ENCODE measurements around the gene C1orf122. TPM values are rescaled to one million over a fixed set of nuclear protein-coding genes. Genes with fewer than 3 reads are reported as not detected.

The C1orf122 gene
- total RNA-seq, 1 experiment from 2014 or later: 33.7 TPM

- DNase-seq (ENCODE audit: low read depth, low spot score): no peak
- in situ Hi-C loops (cut with HindIII; ENCODE audit: low pct_unique_long_range_greater_than_20kb, low sequenced_read_pairs): no loop called here
Observed at GRCh38 chr1:37828410-37829074, 21.0 kb downstream of the C1orf122 start.

GRCh38 chr1:37831109-37831508 is 23.5 kb downstream of the C1orf122 start:
- in situ Hi-C loops (cut with HindIII; ENCODE audit: low pct_unique_long_range_greater_than_20kb, low sequenced_read_pairs): no loop called here
- no peak for DNase-seq (ENCODE audit: low read depth, low spot score)

GRCh38 chr1:37831809-37832208 is 24.2 kb downstream of the C1orf122 start:
- no peak for DNase-seq (ENCODE audit: low read depth, low spot score)
- in situ Hi-C loops (cut with HindIII; ENCODE audit: low pct_unique_long_range_greater_than_20kb, low sequenced_read_pairs): no loop called here

- no peak for DNase-seq (ENCODE audit: low read depth, low spot score)
- in situ Hi-C loops (cut with HindIII; ENCODE audit: low pct_unique_long_range_greater_than_20kb, low sequenced_read_pairs): no loop called here
Observed at GRCh38 chr1:37836788-37837187, 29.2 kb downstream of the C1orf122 start.

GRCh38 chr1:37839676-37840075 is 32.1 kb downstream of the C1orf122 start:
- in situ Hi-C loops (cut with HindIII; ENCODE audit: low pct_unique_long_range_greater_than_20kb, low sequenced_read_pairs): no loop called here
- no peak for DNase-seq (ENCODE audit: low read depth, low spot score)

GRCh38 chr1:37840711-37841110 is 33.1 kb downstream of the C1orf122 start:
- in situ Hi-C loops (cut with HindIII; ENCODE audit: low pct_unique_long_range_greater_than_20kb, low sequenced_read_pairs): no loop called here
- no peak for DNase-seq (ENCODE audit: low read depth, low spot score)

GRCh38 chr1:37841652-37842051 is 34.1 kb downstream of the C1orf122 start:
- in situ Hi-C loops (cut with HindIII; ENCODE audit: low pct_unique_long_range_greater_than_20kb, low sequenced_read_pairs): no loop called here
- no peak for DNase-seq (ENCODE audit: low read depth, low spot score)

- DNase-seq (ENCODE audit: low read depth, low spot score): no peak
- in situ Hi-C loops (cut with HindIII; ENCODE audit: low pct_unique_long_range_greater_than_20kb, low sequenced_read_pairs): no loop called here
Observed at GRCh38 chr1:37844536-37844935, 36.9 kb downstream of the C1orf122 start.

GRCh38 chr1:37845049-37845646 is 37.6 kb downstream of the C1orf122 start:
- no peak for DNase-seq (ENCODE audit: low read depth, low spot score)
- in situ Hi-C loops (cut with HindIII; ENCODE audit: low pct_unique_long_range_greater_than_20kb, low sequenced_read_pairs): no loop called here

GRCh38 chr1:37845786-37846185 is 38.2 kb downstream of the C1orf122 start:
- in situ Hi-C loops (cut with HindIII; ENCODE audit: low pct_unique_long_range_greater_than_20kb, low sequenced_read_pairs): no loop called here
- no peak for DNase-seq (ENCODE audit: low read depth, low spot score)

- in situ Hi-C loops (cut with HindIII; ENCODE audit: low pct_unique_long_range_greater_than_20kb, low sequenced_read_pairs): no loop called here
- no peak for DNase-seq (ENCODE audit: low read depth, low spot score)
Observed at GRCh38 chr1:37846647-37847339, 39.2 kb downstream of the C1orf122 start.

GRCh38 chr1:37849480-37849879 is 41.9 kb downstream of the C1orf122 start:
- no peak for DNase-seq (ENCODE audit: low read depth, low spot score)
- in situ Hi-C loops (cut with HindIII; ENCODE audit: low pct_unique_long_range_greater_than_20kb, low sequenced_read_pairs): no loop called here

- in situ Hi-C loops (cut with HindIII; ENCODE audit: low pct_unique_long_range_greater_than_20kb, low sequenced_read_pairs): no loop called here
- DNase-seq (ENCODE audit: low read depth, low spot score): no peak
Observed at GRCh38 chr1:37850352-37850955, 42.9 kb downstream of the C1orf122 start.

- in situ Hi-C loops (cut with HindIII; ENCODE audit: low pct_unique_long_range_greater_than_20kb, low sequenced_read_pairs): no loop called here
- no peak for DNase-seq (ENCODE audit: low read depth, low spot score)
Observed at GRCh38 chr1:37851262-37851661, 43.7 kb downstream of the C1orf122 start.

- in situ Hi-C loops (cut with HindIII; ENCODE audit: low pct_unique_long_range_greater_than_20kb, low sequenced_read_pairs): no loop called here
- DNase-seq (ENCODE audit: low read depth, low spot score): no peak
Observed at GRCh38 chr1:37851782-37852210, 44.2 kb downstream of the C1orf122 start.

GRCh38 chr1:37853157-37853556 is 45.6 kb downstream of the C1orf122 start:
- in situ Hi-C loops (cut with HindIII; ENCODE audit: low pct_unique_long_range_greater_than_20kb, low sequenced_read_pairs): no loop called here
- no peak for DNase-seq (ENCODE audit: low read depth, low spot score)

GRCh38 chr1:37854406-37854805 is 46.8 kb downstream of the C1orf122 start:
- no peak for DNase-seq (ENCODE audit: low read depth, low spot score)
- in situ Hi-C loops (cut with HindIII; ENCODE audit: low pct_unique_long_range_greater_than_20kb, low sequenced_read_pairs): no loop called here
